ENCODE results near the gene LOXL3.

- TF ChIP-seq CTCF (IDR thresholded peaks at IDR 0.05) (no peak), EP300 (IDR thresholded peaks at IDR 0.05) (no peak), POLR2A (IDR thresholded peaks at IDR 0.05) (no peak)
Observed at GRCh38 chr2:74526649-74527230, 27.0 kb downstream of the LOXL3 start.

Measured in tibial nerve (tissue), 4 donors.